Measurements from ENCODE around the gene RESF1.

DNA sequence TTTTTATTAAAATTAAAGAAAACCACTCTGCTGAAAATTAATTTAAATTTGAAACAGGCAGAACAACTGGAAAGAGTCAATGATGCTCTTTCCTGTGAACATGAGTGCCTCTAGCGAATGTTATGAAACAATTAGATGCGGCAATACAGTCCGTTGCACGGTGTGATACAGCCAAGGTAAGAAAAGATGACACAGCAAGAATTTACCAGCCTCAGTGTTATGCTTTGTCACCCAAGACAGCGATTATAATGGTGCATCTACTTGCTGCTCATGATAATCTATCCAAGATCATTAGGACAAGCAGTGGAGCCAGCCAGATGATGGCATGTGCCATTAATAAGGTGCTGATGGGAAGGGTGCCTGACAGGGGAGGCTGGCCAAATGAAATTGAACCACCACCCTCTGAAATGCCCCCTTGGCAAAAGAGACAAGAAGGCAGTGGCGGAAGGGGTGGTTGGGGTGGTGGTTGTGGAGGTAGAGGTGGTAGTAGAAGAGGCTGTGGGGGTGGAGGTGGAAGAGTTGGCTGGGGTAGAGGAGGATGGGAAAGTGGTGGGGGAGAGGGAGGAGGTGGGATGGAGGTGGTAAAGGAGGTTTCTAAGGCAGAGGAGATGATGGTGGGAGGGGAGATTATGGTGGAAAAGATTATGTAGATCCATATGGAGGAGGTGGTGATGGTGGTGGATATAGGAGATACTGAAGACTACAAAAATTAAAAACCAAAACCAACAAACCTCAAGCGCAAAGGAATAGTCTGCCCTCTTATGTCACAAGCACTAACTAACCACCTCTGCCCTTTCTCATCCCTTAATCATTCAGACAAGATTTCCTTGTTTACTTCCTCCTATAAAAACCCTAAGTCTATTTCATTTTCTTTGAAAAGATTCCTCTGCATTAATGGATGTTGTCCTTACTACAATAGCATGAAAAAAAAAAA lies 4.0 kb upstream of the RESF1 start:
- no peak for TF ChIP-seq POLR2A (IDR thresholded peaks at IDR 0.05; ENCODE audit: low read depth, low read length)
- TF ChIP-seq POLR2AphosphoS5 (IDR thresholded peaks at IDR 0.05; ENCODE audit: low read depth, low read length) = no peak

Measured in GM12892 (cell line).